NCI-H1694 (cell line): Measurements from ENCODE around the gene ARHGAP19.
A peak's percentile ranks its signal among the peaks of the same experiment; 100 is the strongest.
"Not testable (repeated sequence)": the region's sequence is repeated elsewhere in the genome, so short reads cannot be mapped to it uniquely, and the experiment has no call there.

ENCODE experiments used
- DNase-seq: peaks from one replicate; lab custom pipeline; 2025; lab: John Stamatoyannopoulos, UW

ARHGAP19 gene

GRCh38 chr10:97279121-97279815, 13.2 kb downstream of the ARHGAP19 start:
- DNase-seq, result no peak

GRCh38 chr10:97278491-97278989, 13.9 kb downstream of the ARHGAP19 start:
- peak; percentile 65 for DNase-seq

DNA sequence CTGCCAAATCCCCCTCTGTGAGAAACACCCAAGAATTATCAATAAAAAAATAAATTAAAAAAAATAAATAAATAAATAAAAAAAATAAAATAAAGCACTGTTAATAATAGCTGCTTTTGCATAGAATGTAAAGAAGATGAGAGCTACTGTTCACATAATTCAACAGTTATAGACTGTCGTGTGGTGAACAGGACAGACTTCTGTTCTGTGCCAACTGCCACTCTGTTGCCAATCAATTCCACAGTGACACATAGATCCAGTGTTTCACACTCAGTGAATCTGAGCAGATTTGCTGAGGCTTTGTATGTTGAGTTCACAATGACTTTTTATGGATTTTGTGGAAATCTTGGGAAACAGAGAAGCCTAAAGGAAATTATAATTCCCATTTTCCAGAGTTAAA, 14.9 kb downstream of the ARHGAP19 start:
- DNase-seq, result no peak

GRCh38 chr10:97274828-97275227, 17.6 kb downstream of the ARHGAP19 start:
- no peak for DNase-seq

- DNase-seq, result no peak
These were observed 18.7 kb downstream of the ARHGAP19 start for GRCh38 chr10:97273700-97274099.

DNA sequence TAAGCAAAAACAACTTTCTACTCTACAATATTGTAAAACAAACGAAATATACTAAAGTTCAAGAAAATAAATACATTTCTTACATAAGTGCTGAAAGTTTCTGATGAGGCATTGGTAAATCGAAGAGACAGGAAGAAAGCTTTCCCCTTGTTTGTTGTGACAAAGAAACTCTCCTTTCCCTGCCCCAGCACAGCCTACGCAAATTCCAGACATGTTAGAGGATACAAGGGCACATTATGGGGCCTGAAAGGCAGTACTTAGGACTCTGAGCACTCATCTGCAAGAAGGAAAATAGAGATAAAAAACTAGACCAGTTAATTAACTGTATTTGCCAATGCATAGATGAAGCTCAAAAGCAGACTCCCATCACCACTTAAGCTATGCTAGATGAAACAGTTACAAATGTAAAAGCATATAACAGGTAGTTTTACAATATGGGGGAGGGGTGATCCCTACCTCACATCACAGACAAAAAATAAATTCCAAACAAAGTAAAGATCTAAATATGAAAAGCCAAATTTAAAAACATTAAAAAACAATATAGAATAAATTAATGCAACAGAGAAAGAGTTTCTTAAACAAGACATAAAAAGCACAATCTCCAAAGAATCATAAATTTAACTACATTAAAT, 21.8 kb downstream of the ARHGAP19 start:
- DNase-seq, result no peak

DNA sequence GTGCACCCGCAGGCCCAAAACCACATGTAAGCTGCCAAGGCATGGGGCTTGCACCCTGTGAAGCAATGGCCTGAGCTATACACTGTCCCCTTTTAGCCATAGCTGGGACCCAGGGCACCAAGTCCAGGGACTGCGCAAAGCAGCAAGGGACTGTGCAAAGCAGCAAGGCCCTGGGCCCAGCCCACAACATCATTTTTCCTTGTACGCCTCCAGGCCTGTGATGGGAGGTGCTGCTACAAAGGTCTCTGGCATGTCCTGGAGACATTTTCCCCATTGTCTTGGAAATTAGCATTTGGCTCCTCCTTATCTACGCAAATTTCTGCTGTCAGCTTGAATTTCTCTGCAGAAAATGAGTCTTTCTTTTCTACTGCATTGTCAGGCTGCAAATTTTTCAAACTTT, 24.8 kb downstream of the ARHGAP19 start:
- no peak for DNase-seq

DNA sequence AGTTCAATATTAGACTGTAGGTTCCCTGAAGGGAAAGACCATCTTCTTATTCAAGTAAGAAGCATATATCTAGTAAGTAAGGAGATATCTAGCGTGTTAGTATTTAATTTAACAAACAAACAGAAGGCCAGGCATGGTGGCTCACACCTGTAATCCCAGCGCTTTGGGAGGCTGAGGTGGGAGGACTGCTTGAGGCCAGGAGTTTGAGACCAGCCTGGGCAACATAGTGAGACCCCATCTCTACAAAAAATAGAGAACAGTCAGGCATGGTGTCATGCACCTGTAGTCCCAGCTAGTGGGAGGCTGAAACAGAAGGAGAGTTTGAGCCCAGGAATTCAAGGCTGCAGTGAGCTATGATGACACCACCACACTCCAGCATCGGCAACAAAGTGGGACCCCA, 27.3 kb downstream of the ARHGAP19 start:
- not testable (repeated sequence) for DNase-seq

DNA sequence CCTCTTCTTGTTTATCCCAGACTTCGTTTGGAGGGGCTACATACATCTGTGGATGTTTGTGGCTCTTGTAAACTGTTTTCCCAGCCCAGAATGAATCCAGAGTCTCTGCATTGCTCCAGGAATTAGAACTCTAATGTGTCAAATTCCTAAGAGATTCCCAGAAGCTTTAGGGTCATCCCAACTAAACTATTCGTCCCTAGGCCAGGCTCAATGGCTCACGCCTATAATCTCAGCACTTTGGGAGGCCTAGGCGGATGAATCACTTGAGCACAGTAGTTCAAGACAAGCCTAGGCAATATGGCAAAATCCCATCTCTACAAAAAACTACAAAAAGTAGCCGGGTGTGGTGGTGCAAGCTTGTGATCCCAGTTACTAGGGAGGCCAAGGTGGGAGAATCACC, 28.5 kb downstream of the ARHGAP19 start:
- DNase-seq, result no peak

DNA sequence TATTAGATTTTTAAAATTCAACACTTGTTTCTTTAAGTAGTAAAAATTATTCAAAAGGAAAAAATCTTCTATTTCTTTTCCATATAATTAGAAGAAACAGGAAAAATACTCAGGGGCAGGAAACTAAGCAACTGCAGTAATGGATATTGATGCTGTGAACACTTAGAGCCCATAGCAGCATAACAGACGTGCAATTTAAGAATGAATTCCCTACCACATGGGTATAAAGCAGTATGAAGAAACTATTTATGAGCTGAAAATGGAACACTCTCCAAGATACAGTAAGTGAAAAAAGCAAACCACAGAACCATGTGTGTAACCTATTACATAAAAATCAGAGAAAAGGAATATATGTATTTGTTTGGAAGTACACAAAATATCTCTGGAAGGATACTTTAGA, 30.8 kb downstream of the ARHGAP19 start:
- no peak for DNase-seq

DNA sequence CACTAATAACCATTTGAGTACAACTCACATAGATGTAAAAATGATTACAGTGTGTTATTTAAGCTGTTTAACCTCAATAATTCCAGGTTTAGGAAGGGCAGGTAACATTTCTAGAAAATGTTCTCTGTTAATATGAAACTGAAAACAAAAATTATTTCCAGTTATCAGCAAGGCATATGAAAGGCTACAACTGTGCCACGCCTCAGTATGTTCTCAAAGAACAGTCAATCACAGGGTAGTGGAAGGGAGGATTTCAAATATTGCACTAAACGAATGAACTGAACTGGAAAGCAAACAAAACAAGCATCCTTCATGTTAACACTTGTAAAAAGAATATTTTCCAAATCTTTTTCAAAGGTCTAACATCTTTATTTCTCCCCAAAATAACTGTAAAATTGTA, 31.3 kb downstream of the ARHGAP19 start:
- DNase-seq, result no peak

- DNase-seq, result no peak
These were observed 33.3 kb downstream of the ARHGAP19 start for GRCh38 chr10:97259119-97259518.

DNA sequence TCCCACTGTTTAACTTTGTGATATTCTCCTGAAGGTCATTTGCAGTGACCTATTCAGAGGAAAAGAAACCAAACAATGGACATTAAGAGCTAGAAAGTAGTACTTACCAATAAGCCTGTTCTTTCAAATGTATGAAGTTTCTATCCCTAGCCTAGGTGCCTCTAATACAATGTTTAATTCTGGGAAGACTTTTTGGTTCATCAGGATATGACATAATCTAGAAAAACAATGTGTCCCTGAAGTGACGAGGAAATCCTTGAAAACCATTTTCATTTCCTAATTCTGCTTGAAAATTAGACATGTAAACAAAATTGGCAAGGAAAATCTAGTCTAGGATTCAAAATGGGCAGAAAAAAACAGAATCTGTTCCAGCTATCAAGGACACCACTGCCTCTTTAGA, 36.1 kb downstream of the ARHGAP19 start:
- no peak for DNase-seq

DNA sequence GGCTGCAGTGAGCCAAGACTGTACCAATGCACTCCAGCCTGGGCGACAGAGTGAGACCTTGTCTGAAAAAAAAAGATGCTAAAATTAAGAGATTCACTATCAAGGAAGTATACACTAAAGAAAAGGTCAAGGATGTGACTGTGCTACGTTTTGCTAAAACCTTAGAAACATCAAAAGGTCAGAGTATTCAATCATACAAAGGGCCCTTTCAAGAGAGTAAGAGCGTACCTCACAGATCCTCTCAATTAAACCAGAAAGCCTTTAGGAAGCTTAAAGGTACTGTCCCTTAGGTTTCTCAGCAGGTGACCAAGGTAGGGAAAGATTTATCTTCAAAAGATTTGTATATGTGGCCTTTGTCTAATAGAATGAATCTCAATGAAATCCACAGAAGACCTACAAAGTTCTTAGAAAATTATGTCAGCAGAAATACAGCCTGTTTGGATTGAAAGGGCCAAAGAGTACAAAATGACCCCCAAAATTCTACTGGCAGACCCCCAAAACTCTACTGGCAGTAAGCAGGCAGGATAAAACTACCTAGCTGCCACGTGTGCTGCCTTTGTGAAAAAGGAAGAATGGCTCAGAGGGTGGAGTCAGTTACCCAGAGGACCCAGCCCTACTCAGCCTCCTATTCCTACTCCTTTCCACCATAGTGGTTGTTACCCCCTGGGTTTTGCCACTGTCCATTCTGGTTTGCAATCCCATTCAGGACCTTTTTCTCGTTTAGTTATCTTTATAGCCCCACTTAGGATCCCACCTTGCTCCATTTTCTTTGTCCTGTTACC, 36.7 kb downstream of the ARHGAP19 start:
- DNase-seq, result no peak

DNA sequence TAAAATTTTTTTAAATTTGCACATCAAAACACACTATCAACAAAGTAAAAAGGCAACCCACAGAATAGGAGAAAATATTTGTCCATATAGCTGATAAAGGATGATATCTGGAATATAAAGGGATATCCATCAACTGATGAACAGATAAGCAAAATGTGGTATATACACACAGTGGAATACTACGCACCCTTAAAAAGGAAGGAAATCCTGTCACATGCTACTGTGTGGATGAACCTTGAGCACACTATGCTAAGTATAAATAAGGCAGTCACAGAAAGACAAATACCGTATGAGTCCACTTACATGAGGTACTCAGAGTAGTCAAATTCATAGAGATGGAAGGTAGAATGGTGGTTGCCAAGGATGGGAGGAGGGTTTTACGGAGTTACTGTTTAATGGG, 37.7 kb downstream of the ARHGAP19 start:
- no peak for DNase-seq

- DNase-seq, result no peak
These were observed 41.5 kb downstream of the ARHGAP19 start for GRCh38 chr10:97250952-97251351.

DNA sequence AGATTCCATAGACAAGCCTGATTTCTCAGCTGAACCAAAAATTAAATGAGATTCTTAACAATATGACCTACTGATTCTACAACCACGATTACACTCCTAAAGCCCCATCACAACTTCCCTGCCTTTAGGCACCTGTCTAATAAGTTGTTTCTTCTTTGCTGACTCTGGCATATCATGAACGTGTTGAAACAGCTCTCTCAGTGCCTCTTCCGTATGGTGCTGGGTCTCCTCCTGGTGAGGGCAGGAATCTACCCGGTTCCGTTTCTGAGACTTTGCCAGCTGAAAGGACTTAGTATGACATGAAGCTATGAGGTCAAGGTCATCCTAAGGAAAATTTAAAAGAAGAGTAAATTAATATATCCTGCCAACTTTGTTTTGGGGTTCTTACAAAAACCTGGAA, 48.6 kb downstream of the ARHGAP19 start:
- DNase-seq, result no peak

DNA sequence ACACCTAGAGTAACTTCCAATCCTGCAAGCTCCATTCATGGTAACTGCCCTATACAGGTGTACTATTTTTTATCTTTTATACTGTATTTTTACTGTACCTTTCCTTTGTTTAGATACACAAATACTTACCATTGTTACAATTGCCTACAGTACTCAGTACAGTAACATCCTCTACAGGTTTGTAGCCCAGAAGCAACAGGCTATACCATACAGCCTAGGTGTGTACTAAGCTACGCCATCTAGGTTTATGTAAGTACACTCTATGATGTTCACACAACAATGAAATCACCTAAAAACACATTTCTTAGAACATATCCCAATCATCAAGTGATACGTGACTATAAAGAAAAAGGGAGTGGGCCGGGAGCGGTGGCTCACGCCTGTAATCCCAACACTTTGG, 53.6 kb downstream of the ARHGAP19 start:
- no peak for DNase-seq

DNA sequence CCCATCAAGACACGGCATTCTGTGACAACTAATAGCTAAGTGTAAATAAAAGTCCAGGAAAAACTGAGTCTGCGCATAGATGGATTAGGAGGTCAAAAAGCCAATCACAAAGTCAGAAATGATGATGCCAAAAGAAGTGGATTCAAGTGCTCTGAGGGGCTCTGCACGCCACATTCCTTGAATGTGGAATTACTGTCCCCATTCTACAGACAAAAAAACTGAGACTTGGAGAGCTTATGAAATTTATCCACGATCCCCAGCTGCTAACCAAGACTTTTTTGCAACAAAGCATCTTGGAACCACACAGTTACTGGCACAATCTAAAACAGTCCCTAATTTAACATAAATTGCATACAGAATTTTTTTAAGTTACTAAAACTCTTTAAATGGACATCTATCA, 57.1 kb downstream of the ARHGAP19 start:
- no peak for DNase-seq

GRCh38 chr10:97234400-97234799, 58.0 kb downstream of the ARHGAP19 start:
- peak; percentile 65 for DNase-seq

- DNase-seq, result no peak
These were observed 62.3 kb downstream of the ARHGAP19 start for GRCh38 chr10:97230146-97230545.

DNA sequence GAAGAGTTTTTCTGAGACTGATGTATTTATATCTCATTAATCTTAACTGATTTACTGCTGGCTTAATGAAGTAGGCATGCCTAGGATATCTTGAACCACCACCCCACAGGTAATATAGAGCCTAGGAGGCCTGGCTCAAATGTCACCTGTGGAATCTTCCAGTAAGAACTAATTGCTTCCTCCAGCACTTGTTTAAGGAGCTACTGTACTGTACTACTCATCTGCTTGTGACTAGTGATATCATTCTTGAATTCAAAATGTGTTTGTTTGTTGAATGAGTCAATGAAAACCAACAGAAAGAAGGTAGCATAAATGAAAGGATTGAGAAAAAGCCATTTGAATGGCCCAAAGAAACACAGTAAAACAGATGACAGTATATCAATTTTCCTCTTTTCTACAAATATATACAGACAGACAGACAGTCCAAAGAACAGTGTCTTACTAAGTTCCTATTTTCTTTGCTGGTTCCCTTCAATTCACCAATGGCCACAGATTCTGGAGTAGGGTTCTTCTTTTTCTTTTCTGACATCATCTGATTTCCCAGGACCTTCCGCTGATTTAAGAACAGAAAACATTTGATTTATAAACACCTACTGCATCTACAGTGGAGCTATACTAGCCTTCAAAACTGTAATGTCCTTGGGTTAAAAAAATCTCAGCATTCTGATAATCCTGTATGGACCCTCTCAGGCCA, 63.0 kb downstream of the ARHGAP19 start:
- DNase-seq, result no peak
